ENCODE results near the gene PTPMT1. TPM values are rescaled to one million over a fixed set of nuclear protein-coding genes. Genes with fewer than 3 reads are reported as not detected.

The PTPMT1 gene
- total RNA-seq, 1 donor from 2014 or later = 60.4 TPM

GRCh38 chr11:47606731-47607130 is 41.3 kb downstream of the PTPMT1 start:
- no peaks in the 10 kb centered on the region for H3K79me2 ChIP-seq (ENCODE audit: low read depth)
- Mint-ChIP-seq H3K36me3 (peaks cover 4% of the 10 kb centered on the region), H3K9me3 (no peaks in the 10 kb centered on the region), H3K27me3 (ENCODE audit: insufficient read depth, low read depth) (no peaks in the 10 kb centered on the region), H3K4me1 (peaks cover 5% of the 10 kb centered on the region), H3K4me3 (no peak overlapping the region), H3K27ac (no peak overlapping the region)
- H3F3A ChIP-seq (ENCODE audit: low read depth) = no peaks in the 10 kb centered on the region
- TF ChIP-seq, protein P1, sequence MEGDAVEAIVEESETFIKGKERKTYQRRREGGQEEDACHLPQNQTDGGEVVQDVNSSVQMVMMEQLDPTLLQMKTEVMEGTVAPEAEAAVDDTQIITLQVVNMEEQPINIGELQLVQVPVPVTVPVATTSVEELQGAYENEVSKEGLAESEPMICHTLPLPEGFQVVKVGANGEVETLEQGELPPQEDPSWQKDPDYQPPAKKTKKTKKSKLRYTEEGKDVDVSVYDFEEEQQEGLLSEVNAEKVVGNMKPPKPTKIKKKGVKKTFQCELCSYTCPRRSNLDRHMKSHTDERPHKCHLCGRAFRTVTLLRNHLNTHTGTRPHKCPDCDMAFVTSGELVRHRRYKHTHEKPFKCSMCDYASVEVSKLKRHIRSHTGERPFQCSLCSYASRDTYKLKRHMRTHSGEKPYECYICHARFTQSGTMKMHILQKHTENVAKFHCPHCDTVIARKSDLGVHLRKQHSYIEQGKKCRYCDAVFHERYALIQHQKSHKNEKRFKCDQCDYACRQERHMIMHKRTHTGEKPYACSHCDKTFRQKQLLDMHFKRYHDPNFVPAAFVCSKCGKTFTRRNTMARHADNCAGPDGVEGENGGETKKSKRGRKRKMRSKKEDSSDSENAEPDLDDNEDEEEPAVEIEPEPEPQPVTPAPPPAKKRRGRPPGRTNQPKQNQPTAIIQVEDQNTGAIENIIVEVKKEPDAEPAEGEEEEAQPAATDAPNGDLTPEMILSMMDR (IDR thresholded peaks at IDR 0.05) = no peak
- no peak for TF ChIP-seq EZH2 (IDR thresholded peaks at IDR 0.05)
- TF ChIP-seq EZH2phosphoT487 (IDR thresholded peaks at IDR 0.05) = no peak
- no peaks in the 10 kb centered on the region for H4K20me1 ChIP-seq (ENCODE audit: low read depth)
- no peak for DNase-seq (ENCODE audit: low spot score)
- H3K36me3 ChIP-seq = no peaks in the 10 kb centered on the region
- no peak overlapping the region for H3K27ac ChIP-seq
- no peaks in the 10 kb centered on the region for H3K9me3 ChIP-seq (ENCODE audit: low read depth)
- no peaks in the 10 kb centered on the region for H3K4me1 ChIP-seq
- no peak overlapping the region for H3K4me3 ChIP-seq
- no peak overlapping the region for H3K4me2 ChIP-seq
- no peak overlapping the region for H2AFZ ChIP-seq (replicated peaks)
- no peak overlapping the region for H3K9ac ChIP-seq
- no peaks in the 10 kb centered on the region for H3K27me3 ChIP-seq

DNA sequence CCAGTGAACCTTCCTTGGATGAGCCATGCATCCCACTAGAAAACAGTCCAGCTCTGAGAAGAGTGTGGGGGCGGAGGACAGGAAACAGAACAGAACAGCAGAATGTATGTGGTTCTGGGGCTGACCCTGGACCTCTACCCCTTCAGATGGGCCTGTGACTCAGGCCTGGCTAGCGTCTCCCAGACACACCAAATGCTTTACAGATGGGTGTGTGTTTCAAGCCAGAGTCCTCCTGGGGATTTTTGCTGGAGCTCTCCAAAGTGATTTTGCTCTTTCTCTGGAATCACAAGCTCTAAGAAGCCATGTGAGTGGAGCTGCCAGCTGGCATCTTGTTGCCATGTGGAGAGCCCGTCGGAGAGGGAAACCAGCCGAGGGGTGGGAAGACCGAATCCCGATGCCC is 42.0 kb downstream of the PTPMT1 start:
- H3K9me3 Mint-ChIP-seq = no peaks in the 10 kb centered on the region
- Histone ChIP-seq H3K4me2 (no peak overlapping the region), H3K9me3 (ENCODE audit: low read depth) (no peaks in the 10 kb centered on the region), H3K36me3 (no peaks in the 10 kb centered on the region), H4K20me1 (ENCODE audit: low read depth) (no peaks in the 10 kb centered on the region), H3K9ac (no peak overlapping the region), H3K4me3 (no peak overlapping the region), H3K27me3 (no peaks in the 10 kb centered on the region), H2AFZ (replicated peaks) (no peak overlapping the region), H3K27ac (no peak overlapping the region), H3K4me1 (no peaks in the 10 kb centered on the region), H3F3A (ENCODE audit: low read depth) (no peaks in the 10 kb centered on the region), H3K79me2 (ENCODE audit: low read depth) (no peaks in the 10 kb centered on the region)
- DNase-seq (ENCODE audit: low spot score) = no peak
- H3K27me3 Mint-ChIP-seq (ENCODE audit: insufficient read depth, low read depth) = no peaks in the 10 kb centered on the region
- TF ChIP-seq EZH2phosphoT487 (IDR thresholded peaks at IDR 0.05) (no peak), EZH2 (IDR thresholded peaks at IDR 0.05) (no peak)
- TF ChIP-seq, protein P1 (IDR thresholded peaks at IDR 0.05) = no peak
- peaks cover 5% of the 10 kb centered on the region for H3K4me1 Mint-ChIP-seq
- no peak overlapping the region for H3K4me3 Mint-ChIP-seq
- H3K27ac Mint-ChIP-seq = no peak overlapping the region
- H3K36me3 Mint-ChIP-seq = peaks cover 4% of the 10 kb centered on the region

DNA sequence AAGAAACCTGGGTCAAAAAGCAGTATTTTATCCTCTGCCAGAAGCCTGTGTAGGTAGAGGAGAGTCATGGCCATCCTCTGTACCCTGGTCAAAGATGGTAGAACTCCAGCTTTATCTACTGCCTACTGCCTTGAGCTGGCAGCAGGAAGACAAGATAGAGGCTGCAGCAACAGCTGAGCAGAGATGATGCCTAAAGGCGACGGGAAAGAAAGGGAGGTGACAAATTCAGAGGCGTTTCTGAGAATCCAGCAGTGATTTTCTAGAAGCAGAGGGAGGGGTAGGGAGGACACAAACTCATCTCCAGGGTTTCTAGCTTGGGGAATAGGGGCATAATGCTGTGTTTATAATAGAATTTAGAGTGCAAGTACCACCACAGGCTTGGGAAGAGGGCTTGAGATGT is 44.3 kb downstream of the PTPMT1 start:
- Histone ChIP-seq H4K20me1 (ENCODE audit: low read depth) (no peaks in the 10 kb centered on the region), H3K36me3 (no peaks in the 10 kb centered on the region), H3K79me2 (ENCODE audit: low read depth) (no peaks in the 10 kb centered on the region), H3K9ac (no peak overlapping the region), H3K27me3 (no peaks in the 10 kb centered on the region), H3K4me1 (no peaks in the 10 kb centered on the region), H3F3A (ENCODE audit: low read depth) (peaks cover 4% of the 10 kb centered on the region), H3K4me3 (no peak overlapping the region), H3K9me3 (ENCODE audit: low read depth) (no peaks in the 10 kb centered on the region), H3K4me2 (no peak overlapping the region), H3K27ac (no peak overlapping the region), H2AFZ (replicated peaks) (no peak overlapping the region)
- no peak for DNase-seq (ENCODE audit: low spot score)
- TF ChIP-seq EZH2 (IDR thresholded peaks at IDR 0.05) = no peak
- TF ChIP-seq, protein P1 (IDR thresholded peaks at IDR 0.05) = no peak
- no peak for TF ChIP-seq EZH2phosphoT487 (IDR thresholded peaks at IDR 0.05)
- Mint-ChIP-seq H3K36me3 (peaks cover 4% of the 10 kb centered on the region), H3K4me1 (peaks cover 5% of the 10 kb centered on the region), H3K27ac (no peak overlapping the region), H3K4me3 (no peak overlapping the region), H3K9me3 (no peaks in the 10 kb centered on the region), H3K27me3 (ENCODE audit: insufficient read depth, low read depth) (no peaks in the 10 kb centered on the region)

Data from neural progenitor cell (in vitro differentiated cells).